OCI-M2 (cell line): Measurements from ENCODE around the gene AQP2.

Experiments
- DNase-seq: peaks from one replicate; lab custom pipeline; 2025; ENCODE audit not compliant: unreplicated experiment; lab: John Stamatoyannopoulos, UW

Gene AQP2, protein sequence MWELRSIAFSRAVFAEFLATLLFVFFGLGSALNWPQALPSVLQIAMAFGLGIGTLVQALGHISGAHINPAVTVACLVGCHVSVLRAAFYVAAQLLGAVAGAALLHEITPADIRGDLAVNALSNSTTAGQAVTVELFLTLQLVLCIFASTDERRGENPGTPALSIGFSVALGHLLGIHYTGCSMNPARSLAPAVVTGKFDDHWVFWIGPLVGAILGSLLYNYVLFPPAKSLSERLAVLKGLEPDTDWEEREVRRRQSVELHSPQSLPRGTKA

DNA sequence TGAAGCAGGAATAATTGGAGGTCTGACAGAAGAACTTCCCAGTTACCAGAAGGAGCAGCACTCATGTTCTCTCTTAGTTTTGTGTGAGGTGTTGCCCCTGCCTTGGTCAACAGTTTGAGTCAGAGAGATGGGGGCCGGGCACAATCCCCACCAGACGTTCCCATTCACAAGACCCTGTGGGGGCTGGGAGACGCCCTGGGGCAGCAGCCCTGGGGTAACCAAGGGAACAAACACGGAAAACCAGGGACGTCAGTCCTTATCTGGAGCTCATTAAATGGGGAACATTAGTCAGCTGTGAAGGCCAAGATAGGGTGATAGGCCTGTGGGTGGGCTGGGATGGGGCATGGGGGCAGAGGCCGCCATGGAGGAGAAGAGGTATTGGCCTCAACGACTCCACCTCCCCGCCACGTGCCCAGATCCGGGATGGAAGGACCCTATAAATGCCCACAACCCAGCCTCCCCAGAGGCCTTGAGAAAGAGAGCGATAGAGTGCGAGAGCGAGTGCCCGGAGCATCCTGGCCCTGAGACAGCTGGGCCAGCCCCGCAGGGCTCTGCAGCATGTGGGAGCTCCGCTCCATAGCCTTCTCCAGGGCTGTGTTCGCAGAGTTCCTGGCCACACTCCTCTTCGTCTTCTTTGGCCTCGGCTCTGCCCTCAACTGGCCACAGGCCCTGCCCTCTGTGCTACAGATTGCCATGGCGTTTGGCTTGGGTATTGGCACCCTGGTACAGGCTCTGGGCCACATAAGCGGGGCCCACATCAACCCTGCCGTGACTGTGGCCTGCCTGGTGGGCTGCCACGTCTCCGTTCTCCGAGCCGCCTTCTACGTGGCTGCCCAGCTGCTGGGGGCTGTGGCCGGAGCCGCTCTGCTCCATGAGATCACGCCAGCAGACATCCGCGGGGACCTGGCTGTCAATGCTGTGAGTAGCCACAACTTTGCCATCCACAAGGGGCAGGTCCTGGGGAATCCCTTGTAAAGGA, at the start of gene AQP2:
Gene AQP2 (plus strand): TSS at position 465 of the 979 bp plus-strand sequence. CDS start 94 bp downstream, at position 559.
- no peak for DNase-seq

- no peak for DNase-seq
Measured at GRCh38 chr12:49901026-49901425, 49.5 kb upstream of the AQP2 start.

DNA sequence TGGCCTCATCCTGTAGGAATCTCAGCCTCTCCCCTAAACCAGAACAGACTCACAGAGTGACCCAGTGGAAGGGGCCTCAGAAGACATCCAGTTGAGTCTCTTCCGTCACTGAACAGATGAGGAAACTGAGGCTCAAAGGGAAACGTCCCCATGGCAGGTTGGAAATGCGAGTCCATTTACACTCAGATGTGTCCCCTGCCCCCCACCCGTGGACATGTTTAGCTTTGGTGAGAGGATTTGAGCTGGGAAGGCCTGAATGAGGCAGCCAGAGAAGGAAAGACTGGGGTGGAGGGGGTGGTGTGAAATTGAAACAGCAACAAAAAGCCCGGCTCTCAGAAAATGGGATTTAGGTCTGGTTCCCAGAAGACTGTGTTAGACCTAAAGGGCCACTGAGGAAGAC, 48.6 kb upstream of the AQP2 start:
- DNase-seq: no peak

DNA sequence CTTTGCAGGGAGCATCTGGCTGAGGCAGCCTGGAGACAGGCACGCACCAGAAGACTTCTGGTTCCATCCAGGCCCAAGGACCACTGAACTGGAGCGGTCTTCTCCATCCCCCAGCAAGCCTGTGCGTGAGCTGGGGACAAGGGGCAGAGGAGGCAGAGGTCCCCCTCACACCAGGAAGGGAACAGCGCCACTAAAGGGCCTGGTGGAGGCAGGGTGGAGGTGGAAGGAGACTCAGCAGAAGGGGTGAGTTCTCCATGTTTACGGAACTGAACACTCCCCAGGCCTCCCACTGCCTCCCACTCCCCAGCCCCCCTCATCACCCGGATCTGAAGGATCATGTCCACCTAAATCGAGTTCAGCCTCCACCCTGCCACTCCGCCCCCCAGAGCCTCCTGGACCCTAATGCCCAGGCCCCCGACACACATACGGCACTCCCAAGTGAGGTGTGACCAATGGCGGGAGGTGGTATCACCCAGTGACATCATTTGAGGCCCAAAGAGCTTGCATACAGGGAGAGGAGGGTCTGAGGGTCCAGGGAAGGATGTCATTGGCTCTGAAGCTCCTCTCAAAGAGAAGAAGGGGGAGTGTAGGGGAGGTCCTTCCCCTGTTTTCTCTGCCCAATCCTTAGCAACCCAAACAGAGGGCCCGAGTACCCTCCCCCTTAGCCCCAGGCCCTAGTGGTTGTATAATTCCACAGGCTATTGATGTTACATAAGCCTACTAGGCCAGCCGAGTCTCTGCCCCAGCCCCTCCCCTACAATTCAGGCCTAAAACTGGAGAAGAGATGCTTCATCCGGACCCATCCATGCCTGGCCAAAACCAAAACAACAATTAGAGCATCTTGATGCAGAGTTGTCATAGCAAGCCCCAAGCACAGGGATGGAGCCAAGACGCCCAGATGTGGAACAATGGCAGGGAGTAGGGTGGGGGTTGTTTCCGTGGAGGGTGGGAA, 47.9 kb upstream of the AQP2 start:
- no peak for DNase-seq

- no peak for DNase-seq
Measured at GRCh38 chr12:49903351-49903699, 47.2 kb upstream of the AQP2 start.

- no peak for DNase-seq
Measured at GRCh38 chr12:49903700-49904423, 46.7 kb upstream of the AQP2 start, which contains the start of gene FAIM2. FAIM2 (minus strand) TSS chr12:49903900; CDS start chr12:49903792, 108 bp downstream.

GRCh38 chr12:49904601-49905000, 45.9 kb upstream of the AQP2 start:
- no peak for DNase-seq

GRCh38 chr12:49905718-49906314, 44.7 kb upstream of the AQP2 start:
- DNase-seq: no peak

DNA sequence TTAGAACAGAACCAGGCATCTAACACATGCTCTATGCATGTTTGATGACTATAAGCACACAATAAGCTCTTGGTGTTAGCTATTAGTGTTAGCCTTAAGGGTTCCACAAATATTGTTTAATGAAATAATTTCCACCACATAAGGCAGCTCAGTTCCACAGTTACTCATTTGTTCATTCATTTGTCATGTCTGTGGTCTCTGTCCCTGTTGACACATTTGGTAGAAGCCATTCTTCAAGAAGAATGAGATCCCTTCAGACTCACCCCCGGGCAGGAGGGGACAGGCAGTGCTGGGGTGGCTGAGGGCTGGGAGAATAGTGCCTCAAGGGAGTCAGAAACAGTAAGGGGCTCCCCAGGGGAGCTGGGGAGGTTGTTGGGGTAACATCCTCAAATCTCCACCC, 43.2 kb upstream of the AQP2 start:
- no peak for DNase-seq

DNA sequence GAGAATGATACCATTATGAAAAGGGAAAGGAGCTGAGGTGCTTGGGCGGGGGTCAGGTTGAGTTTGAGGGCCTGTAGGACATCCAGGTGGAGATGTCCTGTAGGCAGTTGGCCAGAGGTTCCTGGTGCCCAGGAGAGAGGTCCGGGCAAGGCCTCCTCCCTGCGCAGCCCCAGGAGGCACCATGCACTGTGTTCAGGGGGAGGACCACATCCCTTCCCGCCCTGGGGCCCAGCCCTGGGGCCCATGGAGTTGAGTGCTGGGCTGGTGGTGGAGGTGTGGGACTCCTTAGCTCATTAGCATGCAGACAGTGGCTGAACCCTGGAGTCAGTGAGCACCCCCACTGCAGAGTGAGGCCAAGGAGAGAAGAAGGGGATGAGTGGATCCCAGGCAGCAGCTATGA, 41.2 kb upstream of the AQP2 start:
- no peak for DNase-seq

DNA sequence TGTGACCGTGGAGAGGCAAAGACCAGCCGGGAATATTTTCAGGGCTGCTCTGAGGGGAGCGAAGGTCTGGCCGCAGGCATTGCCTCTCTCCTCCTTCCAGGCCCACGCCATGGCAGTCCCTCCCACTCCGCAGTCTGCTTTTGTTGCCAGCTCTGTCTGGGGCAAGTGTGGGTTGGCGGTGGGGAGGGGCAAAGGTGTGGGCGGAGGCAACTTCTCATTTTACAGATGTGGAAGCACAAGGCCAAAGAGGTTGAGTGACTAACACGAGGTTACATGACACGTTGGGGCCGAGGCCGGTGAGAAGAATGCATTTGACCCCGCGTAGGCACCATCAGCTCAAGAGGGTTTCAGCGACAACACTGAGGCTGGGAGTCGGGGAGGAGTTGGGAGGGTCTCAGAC, 40.7 kb upstream of the AQP2 start:
- DNase-seq: no peak

DNA sequence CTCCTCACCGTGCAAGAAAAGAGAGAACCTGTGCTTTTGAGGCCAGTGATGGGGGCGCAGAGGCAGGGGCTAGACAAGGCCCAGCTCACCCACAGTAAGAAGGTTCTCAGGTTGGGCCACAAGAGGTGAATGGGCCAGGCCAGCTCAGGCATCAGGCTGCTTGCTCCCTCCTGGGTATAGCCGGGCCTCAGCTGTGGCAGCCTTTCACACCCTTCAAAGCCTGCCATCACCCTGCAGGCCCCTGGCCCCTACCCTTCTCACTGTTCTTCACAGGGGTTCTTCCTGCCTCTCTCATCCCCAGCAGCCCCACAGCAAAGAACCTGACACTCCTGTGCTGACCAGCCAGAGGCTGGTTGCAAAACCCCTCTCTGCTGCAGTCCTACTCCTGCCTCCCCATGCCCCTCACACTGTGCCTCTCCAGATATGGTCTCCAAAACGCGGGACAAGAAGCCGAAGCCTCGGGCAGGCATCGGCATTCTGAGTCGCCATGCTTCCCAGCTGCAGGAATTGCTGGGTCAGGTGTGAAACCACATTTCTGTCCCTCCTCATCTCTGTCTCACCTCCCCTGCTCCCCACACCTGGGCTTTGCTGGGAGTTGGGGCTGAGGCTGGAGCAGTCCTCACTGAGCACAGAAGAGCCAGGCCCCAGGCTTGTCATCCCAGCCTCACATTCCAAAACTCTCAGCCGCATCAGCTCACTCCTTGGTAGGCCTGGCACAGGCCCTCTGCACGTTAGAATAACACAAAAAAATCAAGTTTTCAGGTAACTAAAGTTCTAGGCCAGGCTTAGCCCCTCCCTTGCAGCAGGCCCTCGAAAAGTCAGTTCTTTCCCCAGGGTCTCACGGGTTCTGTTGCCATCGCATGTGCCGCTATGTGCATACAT, 40.0 kb upstream of the AQP2 start:
- no peak for DNase-seq

DNA sequence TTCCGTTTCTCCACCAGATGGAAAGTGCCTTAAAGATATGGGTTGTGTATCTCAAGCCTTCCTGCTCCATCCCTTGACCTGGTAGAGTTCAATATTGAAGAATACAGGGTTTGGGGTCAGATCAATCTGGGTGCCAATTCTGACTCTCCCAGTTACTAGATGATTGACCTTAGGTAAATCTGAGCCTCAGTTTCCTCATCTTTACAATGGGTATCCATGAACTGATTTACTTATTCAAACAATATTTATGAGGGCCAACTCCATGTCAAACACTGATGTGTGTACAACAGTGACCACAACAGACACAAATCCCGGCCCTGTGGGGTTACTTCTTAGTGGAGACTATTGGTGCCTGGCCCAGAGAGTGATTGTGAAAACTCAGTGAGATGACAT, 39.3 kb upstream of the AQP2 start:
- DNase-seq: no peak

DNA sequence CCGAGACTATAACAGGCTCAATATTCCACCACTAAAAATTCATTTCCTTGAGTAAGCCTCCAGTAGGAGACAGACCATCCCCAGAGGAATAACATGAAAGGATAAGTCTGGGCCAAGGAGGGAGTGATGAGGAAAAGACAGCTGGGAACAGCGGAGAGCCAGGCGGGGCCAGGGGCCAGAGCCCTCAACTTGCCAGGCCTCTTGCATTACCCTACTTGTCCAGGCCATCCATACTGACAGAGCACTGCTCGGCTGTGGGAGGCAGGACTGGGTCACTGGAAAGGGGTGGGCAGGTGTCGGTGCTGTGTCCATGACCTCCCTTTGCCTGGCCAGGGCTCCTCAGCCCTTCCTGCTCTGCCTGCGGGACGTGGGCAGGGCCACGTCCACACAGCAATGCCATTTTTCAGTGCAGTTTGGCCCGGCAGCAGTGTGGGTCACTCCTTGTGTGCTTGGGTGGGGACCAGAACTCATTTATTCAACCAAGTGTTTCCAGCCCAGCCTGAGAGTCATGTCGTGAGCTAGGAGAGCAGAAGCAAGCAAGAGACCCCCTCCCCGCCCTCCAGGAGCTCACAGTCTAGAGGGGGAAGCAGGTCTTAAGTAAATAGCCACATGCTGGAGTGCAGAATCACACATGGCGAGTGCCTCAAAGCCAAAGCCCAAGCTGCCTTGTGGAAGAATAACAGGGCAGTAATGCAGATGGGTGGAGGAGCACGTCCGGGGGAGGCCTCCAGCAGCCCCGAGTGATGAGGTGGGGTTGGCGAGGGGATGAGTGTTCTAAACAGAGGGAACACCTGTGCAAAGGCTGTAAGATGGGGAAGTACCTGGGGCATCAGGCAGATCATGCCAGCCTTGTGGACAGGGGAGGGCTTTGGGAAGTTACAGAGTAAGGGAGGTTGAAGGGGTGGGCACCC, 37.9 kb upstream of the AQP2 start:
- DNase-seq: no peak

- no peak for DNase-seq
Measured at GRCh38 chr12:49916129-49916919, 34.2 kb upstream of the AQP2 start.

- no peak for DNase-seq
Measured at GRCh38 chr12:49917166-49917787, 33.3 kb upstream of the AQP2 start.

GRCh38 chr12:49917788-49918173, 32.8 kb upstream of the AQP2 start:
- DNase-seq: no peak
